ENCODE data around the gene CRELD2. TPM values are rescaled to one million over a fixed set of nuclear protein-coding genes. Genes with fewer than 3 reads are reported as not detected.

CRELD2 gene
- total and polyA plus RNA-seq, 2 of the 13 experiments (the other 11 are each of a cell fraction or from before 2014, with no cell fraction given) = 17.2 to 44.7 TPM

DNA sequence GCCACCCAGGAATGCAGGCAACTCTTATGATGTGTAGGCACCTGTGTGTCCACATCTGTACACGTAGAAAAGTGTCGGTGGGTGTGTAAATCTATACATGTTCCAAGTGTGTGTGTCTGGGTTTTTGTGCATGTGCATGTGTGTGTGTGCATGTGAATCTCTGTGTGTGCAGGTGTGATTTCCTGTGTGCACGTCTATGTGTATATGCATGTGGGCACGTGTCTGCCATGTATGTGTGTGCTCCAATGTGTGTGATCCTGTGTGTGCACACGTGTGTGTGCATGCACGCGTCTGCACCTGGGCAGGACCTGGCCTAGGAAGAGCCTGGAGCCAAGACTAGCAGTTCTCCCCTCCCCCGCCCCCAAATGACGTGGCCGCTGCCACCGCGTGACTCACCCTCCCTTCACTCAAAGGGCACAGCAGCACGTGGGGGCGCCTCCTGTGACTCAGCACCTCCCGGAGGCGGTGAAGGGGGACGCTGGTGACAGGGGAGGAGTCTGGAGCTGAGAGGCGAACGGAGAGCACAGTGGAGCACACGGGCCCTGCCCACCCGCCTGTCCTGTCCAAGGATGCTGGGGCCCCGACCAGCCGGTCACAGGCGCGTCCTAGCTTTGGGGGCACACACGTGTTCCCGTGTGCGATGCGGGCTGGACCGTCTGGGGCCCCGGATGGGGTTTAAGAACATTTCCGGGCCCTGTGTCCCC, 52.2 kb downstream of the CRELD2 start (continued):
- TF ChIP-seq ZNF296 (CRISPR knock-in tag; conservative IDR thresholded peaks at IDR 0.05) (no peak), ZNF282 (IDR thresholded peaks at IDR 0.05; ENCODE audit: partially characterized antibody) (no peak), GATA4 (IDR thresholded peaks at IDR 0.05; ENCODE audit: borderline replicate concordance, low read depth) (no peak), ZNF558 (CRISPR knock-in tag; IDR thresholded peaks at IDR 0.05; ENCODE audit: borderline replicate concordance) (0 out of 2 replicates have a peak, but pooled peaks have one; percentile 21), ATF7 (IDR thresholded peaks at IDR 0.05) (peak; percentile 66), ATF7 (CRISPR knock-in tag; IDR thresholded peaks at IDR 0.05) (peak; percentile 95), HOXD1 (CRISPR knock-in tag; IDR thresholded peaks at IDR 0.05) (no peak), NFATC3 (CRISPR knock-in tag; IDR thresholded peaks at IDR 0.05) (no peak), ZNF263 (CRISPR knock-in tag; IDR thresholded peaks at IDR 0.05) (peak; percentile 99), ZFP36L2 (CRISPR knock-in tag; IDR thresholded peaks at IDR 0.05) (no peak), ZNF33B (CRISPR knock-in tag; IDR thresholded peaks at IDR 0.05) (0 out of 2 replicates have a peak, but pooled peaks have one; percentile 5), ZNF367 (CRISPR knock-in tag; IDR thresholded peaks at IDR 0.05; ENCODE audit: borderline replicate concordance) (no peak; the same call in 1 of the 2 replicates), ZFP36L1 (CRISPR knock-in tag; IDR thresholded peaks at IDR 0.05) (peak; percentile 71; the same call in 1 of the 2 replicates), ARNT2 (CRISPR knock-in tag; IDR thresholded peaks at IDR 0.05; ENCODE audit: low read depth) (peak; percentile 79), FOXJ3 (CRISPR knock-in tag; IDR thresholded peaks at IDR 0.05; ENCODE audit: borderline replicate concordance) (no peak), RELA (CRISPR knock-in tag; IDR thresholded peaks at IDR 0.05) (no peak), CBX5 (CRISPR knock-in tag; IDR thresholded peaks at IDR 0.05; ENCODE audit: borderline replicate concordance) (peak; percentile 92), STAT5B (CRISPR knock-in tag; IDR thresholded peaks at IDR 0.05) (no peak), TGIF2 (CRISPR knock-in tag; IDR thresholded peaks at IDR 0.05) (peak; percentile 94), ZNF260 (CRISPR knock-in tag; IDR thresholded peaks at IDR 0.05; ENCODE audit: borderline replicate concordance, low read depth) (no peak), HOXA3 (CRISPR knock-in tag; IDR thresholded peaks at IDR 0.05) (peak; percentile 89), ZNF460 (CRISPR knock-in tag; IDR thresholded peaks at IDR 0.05; ENCODE audit: borderline replicate concordance) (peak; percentile 34; the same call in 1 of the 2 replicates)
- TF ChIP-seq, protein P1, sequence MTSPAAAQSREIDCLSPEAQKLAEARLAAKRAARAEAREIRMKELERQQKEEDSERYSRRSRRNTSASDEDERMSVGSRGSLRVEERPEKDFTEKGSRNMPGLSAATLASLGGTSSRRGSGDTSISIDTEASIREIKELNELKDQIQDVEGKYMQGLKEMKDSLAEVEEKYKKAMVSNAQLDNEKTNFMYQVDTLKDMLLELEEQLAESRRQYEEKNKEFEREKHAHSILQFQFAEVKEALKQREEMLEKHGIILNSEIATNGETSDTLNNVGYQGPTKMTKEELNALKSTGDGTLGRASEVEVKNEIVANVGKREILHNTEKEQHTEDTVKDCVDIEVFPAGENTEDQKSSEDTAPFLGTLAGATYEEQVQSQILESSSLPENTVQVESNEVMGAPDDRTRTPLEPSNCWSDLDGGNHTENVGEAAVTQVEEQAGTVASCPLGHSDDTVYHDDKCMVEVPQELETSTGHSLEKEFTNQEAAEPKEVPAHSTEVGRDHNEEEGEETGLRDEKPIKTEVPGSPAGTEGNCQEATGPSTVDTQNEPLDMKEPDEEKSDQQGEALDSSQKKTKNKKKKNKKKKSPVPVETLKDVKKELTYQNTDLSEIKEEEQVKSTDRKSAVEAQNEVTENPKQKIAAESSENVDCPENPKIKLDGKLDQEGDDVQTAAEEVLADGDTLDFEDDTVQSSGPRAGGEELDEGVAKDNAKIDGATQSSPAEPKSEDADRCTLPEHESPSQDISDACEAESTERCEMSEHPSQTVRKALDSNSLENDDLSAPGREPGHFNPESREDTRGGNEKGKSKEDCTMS (CRISPR knock-in tag; conservative IDR thresholded peaks at IDR 0.05) = no peak
- TF ChIP-seq, protein P2, sequence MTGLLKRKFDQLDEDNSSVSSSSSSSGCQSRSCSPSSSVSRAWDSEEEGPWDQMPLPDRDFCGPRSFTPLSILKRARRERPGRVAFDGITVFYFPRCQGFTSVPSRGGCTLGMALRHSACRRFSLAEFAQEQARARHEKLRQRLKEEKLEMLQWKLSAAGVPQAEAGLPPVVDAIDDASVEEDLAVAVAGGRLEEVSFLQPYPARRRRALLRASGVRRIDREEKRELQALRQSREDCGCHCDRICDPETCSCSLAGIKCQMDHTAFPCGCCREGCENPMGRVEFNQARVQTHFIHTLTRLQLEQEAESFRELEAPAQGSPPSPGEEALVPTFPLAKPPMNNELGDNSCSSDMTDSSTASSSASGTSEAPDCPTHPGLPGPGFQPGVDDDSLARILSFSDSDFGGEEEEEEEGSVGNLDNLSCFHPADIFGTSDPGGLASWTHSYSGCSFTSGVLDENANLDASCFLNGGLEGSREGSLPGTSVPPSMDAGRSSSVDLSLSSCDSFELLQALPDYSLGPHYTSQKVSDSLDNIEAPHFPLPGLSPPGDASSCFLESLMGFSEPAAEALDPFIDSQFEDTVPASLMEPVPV (CRISPR knock-in tag; IDR thresholded peaks at IDR 0.05) = peak; percentile 72; the same call in 1 of the 2 replicates
- TF ChIP-seq, protein P3, sequence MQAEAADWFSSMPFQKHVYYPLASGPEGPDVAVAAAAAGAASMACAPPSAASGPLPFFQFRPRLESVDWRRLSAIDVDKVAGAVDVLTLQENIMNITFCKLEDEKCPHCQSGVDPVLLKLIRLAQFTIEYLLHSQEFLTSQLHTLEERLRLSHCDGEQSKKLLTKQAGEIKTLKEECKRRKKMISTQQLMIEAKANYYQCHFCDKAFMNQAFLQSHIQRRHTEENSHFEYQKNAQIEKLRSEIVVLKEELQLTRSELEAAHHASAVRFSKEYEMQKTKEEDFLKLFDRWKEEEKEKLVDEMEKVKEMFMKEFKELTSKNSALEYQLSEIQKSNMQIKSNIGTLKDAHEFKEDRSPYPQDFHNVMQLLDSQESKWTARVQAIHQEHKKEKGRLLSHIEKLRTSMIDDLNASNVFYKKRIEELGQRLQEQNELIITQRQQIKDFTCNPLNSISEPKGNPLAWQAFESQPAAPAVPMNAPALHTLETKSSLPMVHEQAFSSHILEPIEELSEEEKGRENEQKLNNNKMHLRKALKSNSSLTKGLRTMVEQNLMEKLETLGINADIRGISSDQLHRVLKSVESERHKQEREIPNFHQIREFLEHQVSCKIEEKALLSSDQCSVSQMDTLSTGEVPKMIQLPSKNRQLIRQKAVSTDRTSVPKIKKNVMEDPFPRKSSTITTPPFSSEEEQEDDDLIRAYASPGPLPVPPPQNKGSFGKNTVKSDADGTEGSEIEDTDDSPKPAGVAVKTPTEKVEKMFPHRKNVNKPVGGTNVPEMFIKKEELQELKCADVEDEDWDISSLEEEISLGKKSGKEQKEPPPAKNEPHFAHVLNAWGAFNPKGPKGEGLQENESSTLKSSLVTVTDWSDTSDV (CRISPR knock-in tag; IDR thresholded peaks at IDR 0.05) = peak; percentile 96

All from HepG2 (cell line).